ENCODE measurements around the gene GLDC. TPM values are rescaled to one million over a fixed set of nuclear protein-coding genes. Genes with fewer than 3 reads are reported as not detected.
"Not testable (repeated sequence)": the region's sequence is repeated elsewhere in the genome, so short reads cannot be mapped to it uniquely, and the experiment has no call there.

The GLDC gene
- total RNA-seq, 2 donors from 2014 or later, result 0.21 to 1.1 TPM

- Histone ChIP-seq H3K9ac (ENCODE audit: low read depth in 2 of 2, low read length in 2 of 2) (no peak overlapping the region), H3K4me1 (no peaks in the 10 kb centered on the region), H3K9me3 (no peaks in the 10 kb centered on the region), H3K27me3 (no peaks in the 10 kb centered on the region), H3K36me3 (no peaks in the 10 kb centered on the region), H3K27ac (no peak overlapping the region), H3K4me3 (no peak overlapping the region)
- no peak for TF ChIP-seq CTCF (IDR thresholded peaks at IDR 0.05)
- intact Hi-C loops (cut with DNase I), result no loop called here
- DNase-seq, result no peak
Measured at GRCh38 chr9:6552033-6552432, 93.5 kb downstream of the GLDC start.

DNA sequence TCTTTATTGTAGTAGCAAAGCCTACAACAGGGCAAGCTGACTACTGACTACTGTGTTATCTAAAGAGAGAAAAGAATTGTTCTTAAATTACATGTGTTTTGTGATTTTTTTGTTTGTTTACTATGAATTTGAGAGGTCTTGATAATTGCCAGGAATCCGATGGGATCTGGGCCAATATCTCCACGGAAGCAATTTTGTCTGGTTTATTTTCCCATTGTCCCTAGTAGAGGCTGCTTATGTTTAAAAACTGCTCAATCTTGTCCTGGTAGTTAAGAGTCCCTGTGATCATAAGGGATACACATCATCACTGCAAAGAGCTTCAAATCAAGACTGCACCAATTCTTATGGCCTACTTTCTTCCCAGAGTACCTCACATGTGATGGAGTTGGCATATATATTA is 94.4 kb downstream of the GLDC start:
- no peak for DNase-seq
- H3K27me3 ChIP-seq, result no peaks in the 10 kb centered on the region
- H3K9ac ChIP-seq (ENCODE audit: low read depth in 2 of 2, low read length in 2 of 2), result no peak overlapping the region
- no peak for TF ChIP-seq CTCF (IDR thresholded peaks at IDR 0.05)
- no peak overlapping the region for H3K27ac ChIP-seq
- intact Hi-C loops (cut with DNase I), result no loop called here
- no peaks in the 10 kb centered on the region for H3K9me3 ChIP-seq
- no peak overlapping the region for H3K4me3 ChIP-seq
- no peaks in the 10 kb centered on the region for H3K36me3 ChIP-seq
- H3K4me1 ChIP-seq, result no peaks in the 10 kb centered on the region

DNA sequence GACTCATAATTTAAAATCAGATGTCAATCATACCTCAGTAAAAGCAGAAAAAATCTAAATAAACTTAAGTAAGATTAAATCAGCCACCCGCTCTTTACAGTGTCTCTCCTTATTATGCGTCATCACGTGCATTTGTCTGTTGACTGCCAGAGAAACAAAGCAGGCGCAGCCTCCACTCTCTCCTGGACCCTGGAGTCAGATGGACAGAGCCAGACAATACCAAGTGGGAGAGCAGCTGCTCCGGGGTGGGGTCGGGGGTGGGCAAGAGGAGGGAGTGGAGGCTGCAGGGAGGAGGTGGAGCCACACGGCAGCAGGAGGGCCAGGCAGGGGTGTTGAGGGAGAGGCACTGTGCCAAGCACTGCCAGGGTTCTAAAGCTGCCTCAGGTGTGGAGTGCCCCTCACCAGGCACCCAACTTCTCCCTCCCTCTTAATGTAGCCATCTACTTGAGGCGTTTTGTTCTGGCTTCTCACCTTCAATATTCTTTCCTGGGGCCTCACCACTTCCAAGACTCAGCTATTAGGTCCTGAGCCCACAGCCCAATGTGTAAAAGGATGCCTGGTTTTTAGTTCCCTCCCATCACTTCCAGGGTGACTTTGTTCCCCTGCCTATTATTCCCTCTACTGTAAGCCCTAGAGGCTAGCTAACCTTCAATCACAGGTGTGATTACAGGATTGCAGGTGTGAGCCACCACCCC is 96.3 kb downstream of the GLDC start:
- H3K27me3 ChIP-seq, result no peaks in the 10 kb centered on the region
- no peak overlapping the region for H3K9ac ChIP-seq (ENCODE audit: low read depth in 2 of 2, low read length in 2 of 2)
- H3K27ac ChIP-seq, result no peak overlapping the region
- no peak for DNase-seq
- H3K4me1 ChIP-seq, result no peaks in the 10 kb centered on the region
- TF ChIP-seq CTCF (IDR thresholded peaks at IDR 0.05), result no peak
- intact Hi-C loops (cut with DNase I), result no loop called here
- H3K4me3 ChIP-seq, result no peak overlapping the region
- H3K9me3 ChIP-seq, result no peaks in the 10 kb centered on the region
- H3K36me3 ChIP-seq, result no peaks in the 10 kb centered on the region

DNA sequence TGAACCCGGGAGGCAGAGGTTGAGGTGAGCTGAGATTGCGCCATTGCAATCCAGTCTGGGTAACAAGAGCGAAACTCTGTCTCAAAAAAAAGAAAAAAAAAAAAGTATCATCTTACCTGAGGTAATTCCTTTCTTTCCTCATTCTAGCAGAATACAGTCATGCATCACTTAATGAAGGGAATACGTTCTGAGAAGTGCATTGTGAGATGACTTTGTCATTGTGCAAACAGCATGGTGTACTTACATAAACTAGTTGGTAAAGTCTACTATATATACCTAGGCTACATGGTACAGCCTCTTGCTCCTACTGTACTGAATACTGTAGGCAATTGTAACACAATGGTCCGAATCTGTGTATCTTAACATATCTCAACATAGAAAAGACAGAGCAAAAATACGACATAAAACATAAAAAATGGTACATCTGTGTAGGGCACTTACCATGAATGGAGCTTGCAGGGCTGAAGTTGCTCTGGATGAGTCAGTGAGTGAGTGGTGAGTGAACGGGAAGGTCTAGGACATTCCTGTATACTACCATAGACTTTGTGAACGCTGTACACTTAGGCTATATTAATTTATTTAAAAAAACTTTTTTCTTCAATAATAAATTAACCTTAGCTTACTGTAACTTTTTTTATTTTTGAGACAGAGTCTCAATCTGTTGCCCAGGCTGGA is 100.4 kb downstream of the GLDC start:
- TF ChIP-seq CTCF (IDR thresholded peaks at IDR 0.05), result no peak
- intact Hi-C loops (cut with DNase I), result no loop called here
- DNase-seq, result no peak
- Histone ChIP-seq H3K9ac (ENCODE audit: low read depth in 2 of 2, low read length in 2 of 2) (no peak overlapping the region), H3K4me3 (no peak overlapping the region), H3K9me3 (no peaks in the 10 kb centered on the region), H3K4me1 (no peaks in the 10 kb centered on the region), H3K27ac (no peak overlapping the region), H3K36me3 (no peaks in the 10 kb centered on the region), H3K27me3 (no peaks in the 10 kb centered on the region)

- H3K9ac ChIP-seq (ENCODE audit: low read depth in 2 of 2, low read length in 2 of 2), result no peak overlapping the region
- H3K27ac ChIP-seq, result no peak overlapping the region
- intact Hi-C loops (cut with DNase I), result no loop called here
- H3K4me3 ChIP-seq, result no peak overlapping the region
- H3K4me1 ChIP-seq, result no peaks in the 10 kb centered on the region
- no peak for TF ChIP-seq CTCF (IDR thresholded peaks at IDR 0.05)
- no peaks in the 10 kb centered on the region for H3K9me3 ChIP-seq
- no peaks in the 10 kb centered on the region for H3K27me3 ChIP-seq
- no peaks in the 10 kb centered on the region for H3K36me3 ChIP-seq
- DNase-seq, result no peak
Measured at GRCh38 chr9:6543204-6543603, 102.3 kb downstream of the GLDC start.

GRCh38 chr9:6542617-6543016 is 102.9 kb downstream of the GLDC start:
- H3K27ac ChIP-seq; DNase-seq; H3K36me3 ChIP-seq; H3K4me1 ChIP-seq; H3K27me3 ChIP-seq; H3K9me3 ChIP-seq; H3K4me3 ChIP-seq; intact Hi-C loops (cut with DNase I); H3K9ac ChIP-seq (ENCODE audit: low read depth in 2 of 2, low read length in 2 of 2): not testable (repeated sequence)

All from colonic mucosa (tissue), 4 donors.